ENCODE results near the gene LRRC14B.
"Not testable (repeated sequence)": the region's sequence is repeated elsewhere in the genome, so short reads cannot be mapped to it uniquely, and the experiment has no call there.

The LRRC14B gene

DNA sequence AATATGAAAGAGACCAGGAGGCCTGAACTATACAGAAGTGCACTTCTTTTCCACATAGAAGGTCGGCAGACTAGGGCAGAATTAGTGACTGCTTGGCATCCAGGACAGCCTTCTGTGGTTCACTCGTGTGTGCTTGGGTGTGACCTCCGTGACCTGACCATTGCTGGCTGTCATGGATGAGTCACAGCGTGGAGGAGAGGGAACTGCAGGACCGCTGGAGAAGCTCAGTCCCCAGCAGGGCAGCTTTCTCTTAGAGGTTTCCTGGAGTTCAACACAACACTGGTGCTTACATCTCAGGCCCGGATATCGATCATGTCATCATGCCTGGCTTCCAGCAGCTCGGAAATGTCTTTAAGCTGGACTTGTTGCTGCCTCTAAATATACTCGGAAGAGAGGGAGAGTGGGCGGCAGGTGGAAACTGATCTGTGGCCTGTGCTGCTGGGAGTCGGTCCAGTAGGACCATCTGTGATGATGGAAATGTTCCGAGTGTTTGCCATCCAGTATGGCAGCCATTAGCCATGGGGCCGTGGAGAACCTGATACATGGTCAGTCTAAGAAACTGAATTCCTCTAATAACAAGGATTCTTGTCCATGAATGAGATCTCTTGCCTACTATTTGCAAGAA is 49.9 kb downstream of the LRRC14B start:
- not testable (repeated sequence) for DNase-seq (ENCODE audit: low read depth)

DNA sequence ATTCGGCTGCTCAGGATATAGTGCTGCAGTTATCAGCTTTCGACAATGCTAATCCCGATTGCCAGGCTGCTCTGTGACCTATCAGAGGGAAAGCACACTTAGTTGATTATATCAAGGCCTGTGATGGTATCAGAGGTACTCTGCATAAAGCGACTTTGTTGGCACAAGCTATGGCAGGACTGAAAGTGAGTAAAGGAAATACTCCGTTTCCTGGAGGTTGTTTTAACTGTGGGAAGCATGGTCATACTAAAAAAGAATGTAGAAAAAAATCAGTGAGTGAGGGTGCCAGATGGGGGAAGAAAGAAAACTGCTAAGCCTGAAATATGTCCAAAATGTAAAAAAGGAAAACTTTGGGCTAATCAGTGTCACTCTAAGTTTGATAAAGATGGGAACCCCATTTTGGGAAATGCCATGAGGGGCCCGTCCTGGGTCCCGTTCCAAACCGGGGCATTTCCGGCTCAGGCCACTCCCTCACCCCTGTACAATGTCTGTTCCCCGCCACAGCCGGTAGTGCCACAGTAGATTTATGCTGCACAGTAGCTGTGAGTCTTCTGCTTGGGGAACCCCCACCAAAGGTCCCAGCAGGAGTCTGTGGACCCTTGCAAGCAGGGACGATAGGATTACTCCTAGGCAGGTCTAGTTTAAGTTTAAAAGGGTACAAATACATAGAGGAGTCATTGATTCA is 52.5 kb downstream of the LRRC14B start:
- not testable (repeated sequence) for DNase-seq (ENCODE audit: low read depth)

DNA sequence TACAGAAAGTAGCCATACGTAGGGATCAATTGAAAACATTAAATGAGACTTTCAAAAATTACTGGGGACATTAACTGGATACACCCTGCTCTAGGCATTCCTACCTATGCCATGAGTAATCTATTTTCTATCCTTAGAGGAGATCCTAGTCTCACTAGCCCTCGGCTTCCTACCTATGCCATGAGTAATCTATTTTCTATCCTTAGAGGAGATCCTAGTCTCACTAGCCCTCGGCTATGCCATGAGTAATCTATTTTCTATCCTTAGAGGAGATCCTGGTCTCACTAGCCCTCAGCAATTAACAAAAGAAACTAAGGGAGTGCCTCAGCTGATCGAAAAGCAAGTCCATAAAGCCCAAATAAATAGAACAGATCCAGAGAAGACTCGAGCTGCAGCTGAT is 54.4 kb downstream of the LRRC14B start:
- not testable (repeated sequence) for DNase-seq (ENCODE audit: low read depth)
